ENCODE results near the gene KCNJ12. TPM values are rescaled to one million over a fixed set of nuclear protein-coding genes. Genes with fewer than 3 reads are reported as not detected.
"Not testable (repeated sequence)": the region's sequence is repeated elsewhere in the genome, so short reads cannot be mapped to it uniquely, and the experiment has no call there.

The KCNJ12 gene
- total and polyA plus RNA-seq, 4 experiments from 2014 or later, result not detected

- H3K36me3 ChIP-seq (ENCODE audit: insufficient read depth, low read length); H3K9me3 ChIP-seq (ENCODE audit: control insufficient read depth in 1 of 2, low read length in 2 of 2); H3K27ac Mint-ChIP-seq; H3K27ac ChIP-seq (ENCODE audit: low read depth, low read length); DNase-seq; H3K27me3 Mint-ChIP-seq; POLR2A ChIA-PET (ENCODE audit: partially characterized antibody); H3K4me1 Mint-ChIP-seq; intact Hi-C loops (cut with micrococcal nuclease); H3K4me3 Mint-ChIP-seq; H3K4me1 ChIP-seq (ENCODE audit: insufficient read depth, low read length); H3K4me3 ChIP-seq (ENCODE audit: low read length in 2 of 2); H3K9me3 Mint-ChIP-seq; CTCF ChIA-PET (ENCODE audit: partially characterized antibody); H3K36me3 Mint-ChIP-seq; H3K27me3 ChIP-seq (ENCODE audit: insufficient read depth, low read length): not testable (repeated sequence)
Observed at GRCh38 chr17:21427727-21428126, 51.6 kb downstream of the KCNJ12 start.

GRCh38 chr17:21428752-21429424 is 52.7 kb downstream of the KCNJ12 start:
- H3K9me3 Mint-ChIP-seq; H3K36me3 ChIP-seq (ENCODE audit: insufficient read depth, low read length); H3K27me3 Mint-ChIP-seq; intact Hi-C loops (cut with micrococcal nuclease); H3K27me3 ChIP-seq (ENCODE audit: insufficient read depth, low read length); H3K27ac ChIP-seq (ENCODE audit: low read depth, low read length); H3K36me3 Mint-ChIP-seq; H3K9me3 ChIP-seq (ENCODE audit: control insufficient read depth in 1 of 2, low read length in 2 of 2); H3K4me1 Mint-ChIP-seq; H3K4me3 ChIP-seq (ENCODE audit: low read length in 2 of 2); H3K4me1 ChIP-seq (ENCODE audit: insufficient read depth, low read length); H3K27ac Mint-ChIP-seq; POLR2A ChIA-PET (ENCODE audit: partially characterized antibody); DNase-seq; CTCF ChIA-PET (ENCODE audit: partially characterized antibody); H3K4me3 Mint-ChIP-seq: not testable (repeated sequence)

DNA sequence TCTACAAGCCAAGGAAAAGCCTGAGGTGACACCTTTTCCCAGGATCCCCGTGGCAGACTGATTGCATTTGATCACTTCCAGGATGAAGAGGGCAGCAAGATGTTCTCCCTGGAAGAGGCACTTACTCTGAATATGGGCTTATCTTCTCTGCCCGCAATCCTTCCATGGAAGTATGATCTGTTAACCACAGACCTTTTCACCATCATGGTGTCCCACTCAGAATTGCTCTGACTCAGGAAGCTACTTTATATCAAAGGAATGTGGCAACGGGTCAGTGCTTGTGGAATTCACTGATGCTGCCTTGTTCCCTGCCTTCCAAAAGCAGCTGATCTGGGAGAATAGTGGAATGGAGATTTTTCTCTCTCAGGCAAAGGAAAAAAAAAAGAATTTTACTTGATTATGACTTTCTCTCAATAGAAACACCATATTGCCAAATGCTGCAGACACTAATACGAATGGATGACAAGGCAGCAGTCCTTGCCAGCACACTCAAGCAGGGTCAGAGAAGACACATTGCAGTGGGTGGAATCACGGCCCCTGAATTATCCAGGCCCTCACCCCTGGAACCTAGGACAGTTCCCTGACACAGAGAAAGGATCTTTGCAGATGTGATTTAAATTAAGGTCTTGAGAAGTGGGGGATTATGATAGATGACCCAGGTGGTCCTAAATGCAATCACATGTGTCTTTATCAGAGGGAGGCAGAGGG is 53.9 kb downstream of the KCNJ12 start:
- H3K4me1 Mint-ChIP-seq; H3K27ac Mint-ChIP-seq; H3K4me3 ChIP-seq (ENCODE audit: low read length in 2 of 2); H3K27me3 Mint-ChIP-seq; H3K27ac ChIP-seq (ENCODE audit: low read depth, low read length); H3K36me3 Mint-ChIP-seq; H3K36me3 ChIP-seq (ENCODE audit: insufficient read depth, low read length); H3K9me3 Mint-ChIP-seq; DNase-seq; POLR2A ChIA-PET (ENCODE audit: partially characterized antibody); H3K4me1 ChIP-seq (ENCODE audit: insufficient read depth, low read length); H3K9me3 ChIP-seq (ENCODE audit: control insufficient read depth in 1 of 2, low read length in 2 of 2); CTCF ChIA-PET (ENCODE audit: partially characterized antibody); H3K27me3 ChIP-seq (ENCODE audit: insufficient read depth, low read length); intact Hi-C loops (cut with micrococcal nuclease); H3K4me3 Mint-ChIP-seq: not testable (repeated sequence)

DNA sequence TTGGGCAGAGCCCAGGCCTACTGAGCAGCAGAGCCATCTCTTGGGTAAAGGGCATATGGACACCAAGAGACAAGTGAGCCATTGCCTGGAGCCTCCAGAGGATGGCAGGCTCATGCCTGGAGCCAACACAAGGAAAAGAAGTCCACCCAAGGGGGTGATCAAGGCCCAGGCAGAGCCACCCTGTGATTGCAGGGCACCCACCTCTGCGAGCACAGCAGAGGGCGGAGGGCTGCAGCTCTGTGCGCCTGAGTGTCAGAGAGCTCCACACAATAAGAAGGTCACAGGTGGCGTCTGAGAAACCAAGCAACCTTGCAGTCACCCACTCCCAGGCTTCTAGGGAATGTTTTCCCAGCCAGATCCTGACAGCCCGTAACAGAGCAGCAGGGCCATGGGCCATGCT is 57.8 kb downstream of the KCNJ12 start:
- H3K9me3 ChIP-seq (ENCODE audit: control insufficient read depth in 1 of 2, low read length in 2 of 2); H3K27me3 ChIP-seq (ENCODE audit: insufficient read depth, low read length); H3K9me3 Mint-ChIP-seq; H3K36me3 ChIP-seq (ENCODE audit: insufficient read depth, low read length); POLR2A ChIA-PET (ENCODE audit: partially characterized antibody); H3K4me1 ChIP-seq (ENCODE audit: insufficient read depth, low read length); H3K27ac Mint-ChIP-seq; H3K27ac ChIP-seq (ENCODE audit: low read depth, low read length); H3K4me3 ChIP-seq (ENCODE audit: low read length in 2 of 2); intact Hi-C loops (cut with micrococcal nuclease); DNase-seq; H3K36me3 Mint-ChIP-seq; H3K4me3 Mint-ChIP-seq; H3K27me3 Mint-ChIP-seq; H3K4me1 Mint-ChIP-seq; CTCF ChIA-PET (ENCODE audit: partially characterized antibody): not testable (repeated sequence)

- H3K4me1 ChIP-seq (ENCODE audit: insufficient read depth, low read length); DNase-seq; intact Hi-C loops (cut with micrococcal nuclease); H3K9me3 Mint-ChIP-seq; H3K4me3 Mint-ChIP-seq; H3K36me3 ChIP-seq (ENCODE audit: insufficient read depth, low read length); H3K27ac Mint-ChIP-seq; CTCF ChIA-PET (ENCODE audit: partially characterized antibody); H3K9me3 ChIP-seq (ENCODE audit: control insufficient read depth in 1 of 2, low read length in 2 of 2); H3K27me3 Mint-ChIP-seq; H3K4me1 Mint-ChIP-seq; H3K4me3 ChIP-seq (ENCODE audit: low read length in 2 of 2); H3K36me3 Mint-ChIP-seq; POLR2A ChIA-PET (ENCODE audit: partially characterized antibody); H3K27me3 ChIP-seq (ENCODE audit: insufficient read depth, low read length); H3K27ac ChIP-seq (ENCODE audit: low read depth, low read length): not testable (repeated sequence)
Observed at GRCh38 chr17:21434976-21435375, 58.8 kb downstream of the KCNJ12 start.

GRCh38 chr17:21436481-21436880 is 60.3 kb downstream of the KCNJ12 start:
- H3K27ac Mint-ChIP-seq; intact Hi-C loops (cut with micrococcal nuclease): not testable (repeated sequence)

DNA sequence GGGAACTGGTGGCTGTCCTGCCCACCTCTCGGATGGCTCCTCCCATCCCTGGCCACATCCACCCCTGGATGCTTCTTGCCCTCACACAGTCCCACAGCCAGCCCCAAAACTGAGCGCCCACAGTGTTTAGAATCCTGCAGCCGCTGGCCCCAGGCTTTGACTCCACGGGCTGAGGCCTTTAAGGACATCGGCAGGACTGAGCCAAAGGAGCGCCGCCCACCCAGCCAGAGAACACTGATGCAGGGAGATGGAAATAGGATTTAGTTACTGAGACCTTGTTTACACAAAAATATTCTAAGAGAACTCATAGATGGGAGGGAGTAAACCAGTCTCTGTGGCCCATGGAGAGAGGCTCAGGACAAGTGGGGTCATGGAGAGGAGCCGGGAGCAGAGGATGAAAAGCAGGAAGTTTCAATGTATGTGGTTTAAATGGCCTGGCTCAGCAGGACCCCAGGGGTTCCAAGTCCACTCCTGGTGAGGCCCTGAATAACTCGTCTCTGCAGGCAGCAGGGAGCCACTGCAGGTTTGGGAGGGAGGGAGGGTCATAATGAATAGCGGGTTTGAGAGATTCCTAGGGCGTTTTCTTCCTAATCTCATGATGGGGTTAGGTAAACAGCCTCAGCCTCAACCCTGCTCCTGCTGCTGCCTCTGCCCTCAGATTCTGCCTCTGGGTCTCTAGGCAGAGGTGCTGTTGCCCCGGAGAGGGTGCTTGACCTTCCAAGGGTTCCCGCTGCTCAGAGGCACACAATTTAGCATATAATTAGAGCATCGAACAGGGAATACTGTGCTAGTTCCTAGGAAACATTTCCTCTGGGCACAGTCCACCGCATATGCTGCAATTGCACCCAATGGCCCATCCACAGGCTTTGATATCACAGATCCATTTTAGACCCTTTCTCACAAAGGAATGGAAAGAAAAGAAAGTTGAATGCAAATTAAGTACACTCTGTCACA is 61.0 kb downstream of the KCNJ12 start:
- H3K9me3 ChIP-seq (ENCODE audit: control insufficient read depth in 1 of 2, low read length in 2 of 2); H3K27ac ChIP-seq (ENCODE audit: low read depth, low read length); H3K9me3 Mint-ChIP-seq; DNase-seq; H3K4me3 ChIP-seq (ENCODE audit: low read length in 2 of 2); CTCF ChIA-PET (ENCODE audit: partially characterized antibody); H3K27me3 Mint-ChIP-seq; H3K27me3 ChIP-seq (ENCODE audit: insufficient read depth, low read length); H3K36me3 ChIP-seq (ENCODE audit: insufficient read depth, low read length); intact Hi-C loops (cut with micrococcal nuclease); H3K4me1 Mint-ChIP-seq; H3K27ac Mint-ChIP-seq; POLR2A ChIA-PET (ENCODE audit: partially characterized antibody); H3K36me3 Mint-ChIP-seq; H3K4me1 ChIP-seq (ENCODE audit: insufficient read depth, low read length); H3K4me3 Mint-ChIP-seq: not testable (repeated sequence)

More at GRCh38 chr17:21436481-21436880, 60.3 kb downstream of the KCNJ12 start:
- H3K27me3 Mint-ChIP-seq; H3K27me3 ChIP-seq (ENCODE audit: insufficient read depth, low read length); H3K27ac ChIP-seq (ENCODE audit: low read depth, low read length); H3K4me3 ChIP-seq (ENCODE audit: low read length in 2 of 2); H3K36me3 Mint-ChIP-seq; CTCF ChIA-PET (ENCODE audit: partially characterized antibody); DNase-seq; H3K9me3 ChIP-seq (ENCODE audit: control insufficient read depth in 1 of 2, low read length in 2 of 2); H3K36me3 ChIP-seq (ENCODE audit: insufficient read depth, low read length); H3K4me1 ChIP-seq (ENCODE audit: insufficient read depth, low read length); H3K4me1 Mint-ChIP-seq; H3K9me3 Mint-ChIP-seq; H3K4me3 Mint-ChIP-seq; POLR2A ChIA-PET (ENCODE audit: partially characterized antibody): not testable (repeated sequence)

Data from CD4-positive, alpha-beta memory T cell (primary cell).